Endothelial cell of umbilical vein (primary cell): Measurements from ENCODE around the gene GOLPH3. TPM values are rescaled to one million over a fixed set of nuclear protein-coding genes. Genes with fewer than 3 reads are reported as not detected.

Experiments used
- BruUV-seq: library from RNA; stranded (reverse); fragments of 400-500 nt; replicated peaks from 2 replicates; lab custom pipeline; 2021; lab: Mats Ljungman, UMichigan
- CTCF ChIA-PET: fragments of 300-600, 350-600 bp; sonication (Branson Sonifier 250); formaldehyde crosslinking; loops from one replicate; lab custom pipeline; 2021; ENCODE audit warnings: antibody characterized with exemption, inconsistent platforms; lab: Charles Lee
- POLR2A ChIA-PET: fragments of 300-600, 350-600 bp; sonication (Branson Sonifier 250); formaldehyde crosslinking; loops from one replicate; lab custom pipeline; 2021; ENCODE audit warnings: antibody characterized with exemption, inconsistent platforms; lab: Charles Lee
- DNase-seq: peaks from one replicate; pipeline ENCODE4 v3.0.0-alpha.2; 2011; ENCODE audit warnings: low read depth, low spot score
- FAIRE-seq: peaks from 2 replicates; lab custom pipeline; 2011; peaks lifted over from hg19 to GRCh38; lab: Jason Lieb, UNC
- H2AFZ ChIP-seq: 2 replicates; pipeline ENCODE4 v1.6.0; 2012; ENCODE audit warnings: low read depth, low read length, control low read depth, inconsistent platforms
- H3K27ac ChIP-seq: 2 replicates; pipeline ENCODE4 v1.5.1; 2011; ENCODE audit warnings: low read depth, mild to moderate bottlenecking, control low read depth, low read length, moderate library complexity; ENCODE audit not compliant: insufficient read depth
- H3K27me3 ChIP-seq, 2 experiments: 2 replicates each; pipeline versions ENCODE4 v1.6.0 to v1.6.1; 2011; ENCODE audit warnings: low read length in 2 of 2, mixed read lengths in 1 of 2; ENCODE audit not compliant: control insufficient read depth in 2 of 2, insufficient read depth in 2 of 2
- H3K36me3 ChIP-seq, 2 experiments: 2 replicates in 1 of 2; 3 replicates in 1 of 2; pipeline ENCODE4 v1.5.1; 2011; ENCODE audit warnings: low read length in 2 of 2, mild to moderate bottlenecking in 1 of 2, moderate library complexity in 1 of 2; ENCODE audit not compliant: control insufficient read depth in 2 of 2, insufficient read depth in 2 of 2; ENCODE audit errors: extremely low read depth in 1 of 2
- H3K4me1 ChIP-seq: 3 replicates; pipeline ENCODE4 v1.5.1; 2011; ENCODE audit warnings: mild to moderate bottlenecking, low read length; ENCODE audit not compliant: control insufficient read depth, insufficient read depth; ENCODE audit errors: extremely low read depth
- H3K4me2 ChIP-seq: 2 replicates; pipeline ENCODE4 v1.6.1; 2011; ENCODE audit warnings: low read length, control low read depth, mixed read lengths; ENCODE audit not compliant: insufficient read depth
- H3K4me3 ChIP-seq, 3 experiments: fragments of 200-600 bp in 1 of 3; sonication (generic), shearing (Covaris generic) in 1 of 3; replicated peaks in 1 of 3; 2 replicates each; pipeline ENCODE4 v1.5.1; 2011 to 2016; ENCODE audit warnings: control low read depth in 3 of 3, low read length in 3 of 3, mild to moderate bottlenecking in 2 of 3, inconsistent platforms in 1 of 3, low read depth in 1 of 3, moderate library complexity in 1 of 3; ENCODE audit not compliant: insufficient read depth in 1 of 3
- H3K79me2 ChIP-seq: 2 replicates; pipeline ENCODE4 v1.6.0; 2012; ENCODE audit warnings: low read length, inconsistent platforms; ENCODE audit not compliant: control insufficient read depth, insufficient read depth
- H3K9ac ChIP-seq: replicated peaks from 2 replicates; pipeline ENCODE3; 2011; ENCODE audit warnings: low read length, control low read depth; ENCODE audit not compliant: insufficient read depth; ENCODE audit errors: extremely low read depth
- H3K9me1 ChIP-seq: replicated peaks from 3 replicates; pipeline ENCODE4 v1.6.0; 2011; ENCODE audit warnings: mild to moderate bottlenecking, low read length; ENCODE audit not compliant: control insufficient read depth, insufficient read depth; ENCODE audit errors: extremely low read depth
- H3K9me3 ChIP-seq: replicated peaks from 2 replicates; pipeline ENCODE4 v1.5.1; 2012; ENCODE audit warnings: low read length, inconsistent platforms; ENCODE audit not compliant: control insufficient read depth, insufficient read depth
- H4K20me1 ChIP-seq: replicated peaks from 2 replicates; pipeline ENCODE3; 2011; ENCODE audit warnings: mild to moderate bottlenecking, low read length; ENCODE audit not compliant: control insufficient read depth, insufficient read depth; ENCODE audit errors: extremely low read depth
- CTCF ChIP-seq, 2 donors: IDR thresholded peaks; 1 replicate in 1 of 2; 2 replicates in 1 of 2; pipeline ENCODE4 v1.5.1; 2011; ENCODE audit warnings: low read length in 2 of 2, mild to moderate bottlenecking in 2 of 2, moderate library complexity in 2 of 2, control low read depth in 1 of 2, inconsistent platforms in 1 of 2, low read depth in 1 of 2; ENCODE audit not compliant: insufficient read depth in 1 of 2; ENCODE audit errors: extremely low read depth in 1 of 2
- EZH2 ChIP-seq: IDR thresholded peaks from 2 replicates; pipeline ENCODE4 v1.6.1; 2012; ENCODE audit warnings: borderline replicate concordance, low read depth, mild to moderate bottlenecking, moderate library complexity, low read length, inconsistent platforms; ENCODE audit not compliant: severe bottlenecking
- FOS ChIP-seq: IDR thresholded peaks from 2 replicates; pipeline ENCODE4 v1.6.1; 2011; ENCODE audit warnings: mild to moderate bottlenecking, low read length, moderate library complexity, borderline replicate concordance; ENCODE audit not compliant: insufficient read depth
- GATA2 ChIP-seq: IDR thresholded peaks from 2 replicates; pipeline ENCODE4 v1.7.0; 2011; ENCODE audit warnings: low read depth, mild to moderate bottlenecking, moderate library complexity, mixed read lengths, low read length; ENCODE audit not compliant: insufficient read length, insufficient read depth
- JUN ChIP-seq: IDR thresholded peaks from 2 replicates; pipeline ENCODE4 v1.6.1; 2011; ENCODE audit warnings: borderline replicate concordance, low read depth; ENCODE audit not compliant: insufficient read length, insufficient read depth
- MAX ChIP-seq: IDR thresholded peaks from 2 replicates; pipeline ENCODE4 v1.6.1; 2011; ENCODE audit not compliant: insufficient read depth, insufficient read length
- MYC ChIP-seq: IDR thresholded peaks from one replicate; pipeline ENCODE4 v1.6.1; 2011; ENCODE audit warnings: mild to moderate bottlenecking, low read depth, low read length
- POLR2A ChIP-seq: IDR thresholded peaks from 2 replicates; pipeline ENCODE4 v1.6.1; 2012; ENCODE audit warnings: low read depth, mild to moderate bottlenecking, control low read depth, low read length
- POLR2AphosphoS5 ChIP-seq: IDR thresholded peaks from 2 replicates; pipeline ENCODE4 v1.6.1; 2012; ENCODE audit warnings: low read depth, mild to moderate bottlenecking, control low read depth, low read length, moderate library complexity; ENCODE audit not compliant: insufficient read depth
- dilution Hi-C: fragments of 300-500 bp; cut with MboI; formaldehyde crosslinking; loops from one replicate; pipeline ENCODE4 v1.15.0; 2019; ENCODE audit warnings: low sequenced_read_pairs; ENCODE audit not compliant: extremely low pct_ligation_motif_present
- intact Hi-C: fragments of 100-400 bp; cut with micrococcal nuclease; formaldehyde crosslinking; loops from one replicate; pipeline ENCODE4 v1.10.0; 2022
- polyA plus RNA-seq, 4 experiments: library from polyadenylated mRNA; depleted of rRNA in 3 of 4; stranded (reverse) in 3 of 4; unstranded in 1 of 4; fragments of >200 nt; gene quantifications; 2 replicates each; pipeline versions ENCODE4 v1.2.1 to v1.2.3, GENCODE V29; 2011 to 2012; ENCODE audit warnings: missing spikeins in 1 of 4
- total RNA-seq: library from RNA; stranded (reverse); gene quantifications from 2 replicates; pipeline ENCODE4 v1.2.3, GENCODE V29; 2021

Gene GOLPH3
- total and polyA plus RNA-seq, 2 donors (not counting 3 experiments of a cell fraction or from before 2014, with no cell fraction given), result 38.1 to 70.2 TPM

DNA sequence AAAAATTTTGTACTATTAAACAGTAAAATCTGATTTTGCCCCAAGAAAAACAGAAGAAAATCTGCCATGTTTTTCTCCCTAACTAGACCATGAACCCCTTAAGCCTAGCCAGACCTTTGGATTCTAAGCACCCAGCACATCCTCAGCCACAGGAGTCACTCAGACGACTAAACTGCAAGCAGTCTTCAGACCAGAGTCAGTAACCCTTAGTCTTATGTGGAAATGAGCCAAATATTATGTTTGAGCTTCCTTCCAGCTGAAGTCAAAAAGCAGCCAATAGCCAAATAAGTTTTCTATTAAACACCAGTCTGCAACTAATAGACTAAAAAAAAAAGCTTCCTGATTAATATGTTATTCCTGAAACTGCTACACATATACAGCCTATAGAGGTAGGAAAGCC lies 47.4 kb downstream of the GOLPH3 start:
- TF ChIP-seq POLR2AphosphoS5, result no peak
- DNase-seq (no peak), FAIRE-seq (no peak)
- POLR2A ChIA-PET, result no interaction called here
- Histone ChIP-seq H3K4me2 (no peak overlapping the region), H3K4me1 (no peaks in the 10 kb centered on the region), H3K27me3 (no peaks in the 10 kb centered on the region), H3K9me3 (no peaks in the 10 kb centered on the region), H3K36me3 (peaks cover 3 to 13% of the 10 kb centered on the region in 2 experiments), H4K20me1 (peaks cover 11% of the 10 kb centered on the region), H3K27ac (no peak overlapping the region), H3K79me2 (peaks cover 61% of the 10 kb centered on the region), H3K4me3 (no peak overlapping the region), H2AFZ (no peak overlapping the region), H3K9me1 (no peaks in the 10 kb centered on the region), H3K9ac (no peak overlapping the region)
- intact Hi-C loops (no loop called here), dilution Hi-C loops (no loop called here)
- CTCF ChIA-PET, result interaction anchor here (1.0 to 1.6 kb wide), 4 partner anchors 9 to 17 kb away, joined by 4 to 7 read pairs (median 5); no protein-coding TSS in a partner anchor
- no TSS peak for BruUV-seq

- H3K27ac ChIP-seq, result no peak overlapping the region
- FAIRE-seq (no peak), DNase-seq (no peak)
- H3K4me2 ChIP-seq, result no peak overlapping the region
- no peaks in the 10 kb centered on the region for H3K4me1 ChIP-seq
- BruUV-seq, result no TSS peak
- H3K79me2 ChIP-seq, result peaks cover 44% of the 10 kb centered on the region
- H3K9me1 ChIP-seq, result no peaks in the 10 kb centered on the region
- dilution Hi-C loops (no loop called here), intact Hi-C loops (no loop called here)
- no peaks in the 10 kb centered on the region for H3K27me3 ChIP-seq
- H2AFZ ChIP-seq, result no peak overlapping the region
- H4K20me1 ChIP-seq, result peaks cover 6% of the 10 kb centered on the region
- no peak overlapping the region for H3K4me3 ChIP-seq
- CTCF ChIA-PET, result interaction anchor here (0.6 to 0.9 kb wide), 2 partner anchors 10 to 13 kb away, joined by 3 read pairs; no protein-coding TSS in a partner anchor
- no peaks in the 10 kb centered on the region for H3K9me3 ChIP-seq
- POLR2A ChIA-PET, result no interaction called here
- no peak overlapping the region for H3K9ac ChIP-seq
- peaks cover 5 to 18% of the 10 kb centered on the region in 2 experiments for H3K36me3 ChIP-seq
- TF ChIP-seq MAX (no peak), POLR2AphosphoS5 (no peak), CTCF (IDR thresholded peaks at IDR 0.05; ENCODE audit: extremely low read depth in 1 of 2, insufficient read depth in 1 of 2, low read depth in 1 of 2, low read length in 2 of 2) (no peak), EZH2 (no peak), POLR2A (no peak), GATA2 (no peak), FOS (no peak), JUN (no peak), MYC (no peak)
These were observed 50.0 kb downstream of the GOLPH3 start for GRCh38 chr5:32123889-32124676.
